SW480 (cell line): ENCODE data around the gene ZFYVE9.

Experiments used
- DNase-seq: peaks from one replicate; pipeline ENCODE4 v3.0.0-alpha.2; 2016; ENCODE audit warnings: low spot score

Gene ZFYVE9

DNA sequence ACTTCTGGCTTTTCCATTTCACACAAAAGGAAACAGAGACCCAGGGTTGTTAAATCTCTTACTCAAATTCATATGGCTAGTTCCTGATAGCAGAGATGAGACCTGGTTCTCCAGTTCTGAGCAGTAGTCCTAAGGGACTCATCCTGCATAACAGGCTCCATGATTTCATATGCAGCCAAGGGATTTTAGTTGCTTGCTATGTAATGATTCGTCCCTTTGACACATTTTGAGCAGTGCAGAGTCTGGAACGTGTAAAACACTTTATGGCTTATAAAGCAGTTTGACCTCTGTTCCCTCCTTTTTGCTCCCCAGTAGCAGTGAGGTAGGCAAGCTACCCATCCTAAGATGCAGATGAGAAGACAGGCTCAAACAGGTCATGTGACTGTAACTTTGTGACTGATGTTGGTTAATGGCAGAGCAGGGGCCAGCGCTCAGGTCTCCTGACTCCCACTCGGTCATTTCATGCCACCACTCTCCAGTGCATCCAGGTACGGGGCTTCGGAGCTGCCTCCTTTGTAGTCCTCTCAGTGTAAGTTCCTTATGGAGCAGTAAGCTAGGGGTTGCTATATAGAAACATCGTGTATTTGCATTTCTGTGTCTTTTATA lies 199.9 kb downstream of the ZFYVE9 start:
- no peak for DNase-seq

- no peak for DNase-seq
Measured at GRCh38 chr1:52343979-52344378, 202.1 kb downstream of the ZFYVE9 start.

DNA sequence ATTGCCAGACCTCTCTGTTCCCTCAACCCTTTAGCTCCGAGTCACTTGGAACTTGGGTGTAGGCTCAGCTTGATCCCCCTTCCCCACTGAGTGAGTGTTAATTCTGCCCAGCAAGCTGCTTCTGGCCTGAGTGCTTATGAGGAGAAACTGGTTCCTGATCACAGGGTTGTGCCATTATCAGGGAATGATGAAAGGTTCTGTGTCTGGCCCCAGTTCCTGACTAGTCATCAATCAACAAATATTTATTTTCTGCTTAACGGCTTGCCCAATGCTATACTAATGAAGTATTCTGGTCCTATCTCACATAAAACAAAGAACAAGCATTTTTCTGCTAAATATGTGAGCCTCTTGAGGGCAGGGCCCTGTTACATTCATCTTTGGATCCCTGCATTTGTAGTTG lies 203.4 kb downstream of the ZFYVE9 start:
- no peak for DNase-seq

- no peak for DNase-seq
Measured at GRCh38 chr1:52346653-52347052, 204.8 kb downstream of the ZFYVE9 start.

DNA sequence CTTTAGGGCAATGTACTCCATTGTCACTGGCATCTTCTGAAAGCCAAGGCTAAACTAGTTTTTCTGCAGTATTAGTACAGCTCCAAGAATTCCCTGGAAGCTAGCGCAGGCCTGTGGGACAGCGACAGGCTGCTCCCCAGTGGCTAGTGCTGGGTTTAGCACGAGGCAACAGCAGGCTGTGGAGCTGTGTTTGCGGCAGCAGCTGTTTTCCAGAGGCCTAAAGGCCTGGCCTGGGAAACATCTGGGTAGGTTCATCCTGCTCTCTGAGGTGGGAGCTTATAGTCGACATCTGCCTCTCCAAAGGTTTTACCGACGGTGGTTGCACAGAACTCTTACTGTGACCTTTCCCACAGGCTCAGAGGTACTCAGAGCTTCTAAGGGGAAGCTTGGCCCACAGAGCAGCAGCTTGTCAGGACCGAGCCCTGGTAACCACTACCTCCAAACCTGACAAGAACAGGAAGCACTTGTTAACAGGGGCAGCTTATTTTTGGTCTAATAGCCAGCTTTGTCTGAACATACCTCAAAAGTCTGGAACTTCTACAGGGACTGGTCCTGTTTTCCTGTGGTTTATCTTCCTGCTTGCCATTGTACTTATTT lies 206.9 kb downstream of the ZFYVE9 start:
- no peak for DNase-seq

DNA sequence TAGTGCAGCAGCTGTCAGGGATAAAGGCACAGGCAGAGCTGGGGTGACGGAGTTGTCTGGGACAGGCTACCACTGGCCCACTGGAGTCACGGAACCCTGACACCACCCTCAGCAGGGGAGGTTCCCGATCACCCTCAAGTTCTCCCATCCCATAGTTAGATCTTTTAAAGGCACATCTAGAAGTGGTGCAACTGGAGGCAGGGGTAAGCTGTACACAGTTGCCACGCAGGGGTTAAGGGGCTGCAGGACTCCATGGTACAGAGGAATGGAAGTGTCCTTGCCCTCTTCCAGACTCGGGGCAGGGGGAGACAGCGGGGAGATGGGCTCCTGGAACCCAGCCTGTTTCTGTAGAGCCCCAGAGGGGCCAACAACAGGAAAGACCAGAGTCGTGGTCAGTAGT lies 210.8 kb downstream of the ZFYVE9 start:
- DNase-seq, result no peak

DNA sequence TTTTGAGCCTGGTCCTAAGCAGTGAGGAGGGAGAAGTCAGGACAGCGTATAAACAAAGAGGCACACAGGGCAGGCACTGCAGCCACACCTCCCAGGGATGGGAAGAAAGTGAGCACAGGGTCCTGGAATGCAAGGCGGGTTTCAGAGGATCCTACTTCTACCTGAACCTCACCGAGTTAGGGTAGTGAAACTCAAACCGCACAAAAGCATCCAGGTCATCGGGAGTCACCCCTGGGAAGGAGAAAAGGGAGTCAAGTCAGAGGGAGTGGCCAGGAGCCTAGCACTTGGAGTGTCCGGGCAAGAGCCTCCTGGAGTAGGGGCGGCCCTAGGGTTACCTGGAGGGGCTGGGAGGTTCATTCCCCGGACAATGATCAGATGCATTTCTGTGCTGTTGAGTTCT lies 213.5 kb downstream of the ZFYVE9 start:
- no peak for DNase-seq

GRCh38 chr1:52355847-52356505 lies 214.1 kb downstream of the ZFYVE9 start:
- no peak for DNase-seq

DNA sequence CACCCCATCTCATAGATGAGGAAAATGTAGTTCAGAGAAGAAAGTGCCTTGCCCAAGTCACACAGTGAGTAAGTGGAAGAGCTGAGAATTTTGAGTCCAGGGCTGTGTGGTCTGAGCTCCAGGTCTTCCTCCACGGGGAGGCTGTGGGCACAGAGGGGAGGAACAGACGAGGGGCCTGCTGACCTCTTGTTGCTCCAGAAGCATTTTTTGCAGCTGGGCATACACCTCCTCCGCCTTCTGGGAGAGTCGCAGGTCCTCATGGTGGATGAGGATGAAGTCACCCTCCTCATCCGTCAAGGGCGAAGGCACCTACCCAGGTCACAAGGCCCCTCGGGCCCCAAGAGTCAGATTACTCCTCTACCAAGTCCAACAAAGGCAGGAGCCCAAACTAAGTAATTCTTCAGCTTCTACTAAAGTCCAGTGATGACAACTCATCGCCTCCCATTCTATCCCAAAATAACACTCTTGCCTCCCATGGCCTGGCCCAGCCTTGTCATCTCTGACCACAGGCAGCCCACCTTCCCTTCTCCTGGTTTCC lies 215.0 kb downstream of the ZFYVE9 start:
- DNase-seq, result no peak

GRCh38 chr1:52357397-52357796 lies 215.5 kb downstream of the ZFYVE9 start:
- no peak for DNase-seq

- no peak for DNase-seq
Measured at GRCh38 chr1:52358851-52359497, 217.1 kb downstream of the ZFYVE9 start.

GRCh38 chr1:52359676-52360594 lies 218.0 kb downstream of the ZFYVE9 start:
- no peak for DNase-seq

- no peak for DNase-seq
Measured at GRCh38 chr1:52360595-52360968, 218.7 kb downstream of the ZFYVE9 start.

GRCh38 chr1:52364235-52364839 lies 222.4 kb downstream of the ZFYVE9 start:
- DNase-seq, result no peak

GRCh38 chr1:52365071-52365745 lies 223.3 kb downstream of the ZFYVE9 start:
- DNase-seq, result peak; percentile 31

GRCh38 chr1:52365746-52366516 lies 224.0 kb downstream of the ZFYVE9 start, which contains the start of gene CC2D1B:
Gene CC2D1B, minus strand, starts transcription at chr1:52366205. Its CDS starts 1,585 bp downstream, at chr1:52364620.
- peak; percentile 97 for DNase-seq

DNA sequence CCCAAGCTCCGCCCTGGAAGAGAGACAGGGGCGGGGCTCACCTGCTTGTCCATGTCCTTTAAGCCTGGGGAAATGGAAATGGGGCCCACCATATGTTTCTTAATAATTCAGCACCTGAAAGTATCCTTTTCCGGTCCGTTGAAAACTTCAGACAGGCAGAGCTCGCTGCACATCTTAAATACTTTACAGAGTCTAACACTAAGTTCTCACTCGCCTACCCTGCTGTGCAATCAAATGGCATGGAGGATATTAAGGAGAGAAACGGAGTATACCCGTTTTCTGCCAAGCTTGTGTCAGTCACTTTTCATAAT lies 224.6 kb downstream of the ZFYVE9 start:
- no peak for DNase-seq

- no peak for DNase-seq
Measured at GRCh38 chr1:52367272-52367671, 225.4 kb downstream of the ZFYVE9 start.

GRCh38 chr1:52368383-52369172 lies 226.7 kb downstream of the ZFYVE9 start:
- DNase-seq, result peak; percentile 67
